Medulla oblongata (tissue), 1 donor: ENCODE results near the gene POLR3K.
"Not testable (repeated sequence)": the region's sequence is repeated elsewhere in the genome, so short reads cannot be mapped to it uniquely, and the experiment has no call there.

Experiments used
- DNase-seq: peaks from one replicate; pipeline ENCODE4 v3.0.0-alpha.2; 2015; ENCODE audit errors: extremely low spot score

Gene POLR3K

DNA sequence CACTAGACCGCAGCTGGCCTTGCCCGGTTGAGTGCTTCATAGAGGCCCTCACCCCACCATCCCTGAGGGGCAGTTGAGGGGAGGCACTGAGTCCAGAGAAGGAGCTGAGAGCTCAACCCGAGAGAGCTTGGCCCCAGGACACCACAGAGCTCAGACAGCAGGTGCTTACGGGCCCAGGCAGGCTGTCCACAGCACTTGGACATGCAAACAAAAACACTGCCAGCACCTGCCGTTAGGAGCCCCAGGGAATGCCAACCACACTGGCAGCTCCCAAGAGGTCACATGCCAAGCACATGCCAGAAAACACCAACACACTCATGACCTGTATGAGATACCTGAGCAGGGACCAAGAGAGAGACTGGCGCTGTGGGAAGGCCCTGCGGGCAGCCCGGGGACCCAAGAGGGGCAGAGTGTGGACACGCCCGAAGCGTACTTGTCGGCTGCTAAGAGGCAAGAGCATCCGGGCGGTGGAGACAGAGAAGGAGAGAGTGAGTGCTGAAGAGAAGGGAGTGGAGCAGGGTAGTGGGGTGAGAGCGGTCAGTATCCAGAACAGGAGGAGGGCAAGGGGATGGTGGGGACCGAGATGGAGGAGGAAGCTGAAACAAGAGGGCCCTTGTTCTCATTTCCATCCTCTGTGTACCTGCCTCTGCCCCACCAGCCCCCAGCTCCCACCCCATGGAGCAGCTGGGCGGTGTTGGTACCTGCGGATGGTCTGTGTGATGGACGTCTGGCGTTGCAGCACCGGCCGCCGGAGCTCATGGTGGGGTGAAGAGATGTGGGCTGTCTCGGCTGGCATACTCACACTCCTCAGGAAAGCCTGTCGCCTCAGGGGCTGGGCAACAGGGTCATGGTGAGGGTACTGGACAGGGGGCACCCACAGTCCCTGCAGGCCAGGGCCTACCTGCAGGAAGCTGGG is 10.8 kb upstream of the POLR3K start:
- DNase-seq: no peak

DNA sequence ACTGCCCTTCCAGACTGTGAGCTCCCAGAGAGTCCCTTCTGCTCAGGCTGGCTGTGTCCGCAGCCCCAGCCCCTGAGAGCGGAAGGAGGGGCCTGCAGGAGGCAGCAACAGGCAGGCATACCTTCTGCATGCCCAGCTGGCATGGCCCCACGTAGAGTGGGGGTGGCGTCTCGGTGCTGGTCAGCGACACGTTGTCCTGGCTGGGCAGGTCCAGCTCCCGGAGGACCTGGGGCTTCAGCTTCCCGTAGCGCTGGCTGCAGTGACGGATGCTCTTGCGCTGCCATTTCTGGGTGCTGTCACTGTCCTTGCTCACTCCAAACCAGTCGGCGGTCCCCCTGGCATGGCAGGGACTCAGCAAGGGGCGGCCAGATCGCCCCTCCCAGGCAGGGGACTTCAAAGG is 10.1 kb upstream of the POLR3K start:
- no peak for DNase-seq

DNA sequence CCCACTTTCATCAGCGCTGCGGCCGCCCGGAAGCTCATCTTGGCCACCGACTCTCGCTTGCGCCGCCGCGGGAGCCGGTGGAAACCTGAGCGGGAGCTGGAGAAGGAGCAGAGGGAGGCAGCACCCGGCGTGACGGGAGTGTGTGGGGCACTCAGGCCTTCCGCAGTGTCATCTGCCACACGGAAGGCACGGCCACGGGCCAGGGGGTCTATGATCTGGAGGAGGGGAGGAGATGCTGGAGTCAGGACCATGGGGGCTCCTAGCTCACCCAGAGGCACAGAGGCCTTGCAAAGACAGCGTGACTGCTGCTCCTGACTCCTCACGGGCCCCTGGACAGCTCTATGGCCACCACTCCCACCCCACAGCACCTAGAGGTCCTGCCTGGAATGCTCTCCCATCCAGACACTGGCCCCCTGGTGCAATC is 9.6 kb upstream of the POLR3K start:
- no peak for DNase-seq

DNA sequence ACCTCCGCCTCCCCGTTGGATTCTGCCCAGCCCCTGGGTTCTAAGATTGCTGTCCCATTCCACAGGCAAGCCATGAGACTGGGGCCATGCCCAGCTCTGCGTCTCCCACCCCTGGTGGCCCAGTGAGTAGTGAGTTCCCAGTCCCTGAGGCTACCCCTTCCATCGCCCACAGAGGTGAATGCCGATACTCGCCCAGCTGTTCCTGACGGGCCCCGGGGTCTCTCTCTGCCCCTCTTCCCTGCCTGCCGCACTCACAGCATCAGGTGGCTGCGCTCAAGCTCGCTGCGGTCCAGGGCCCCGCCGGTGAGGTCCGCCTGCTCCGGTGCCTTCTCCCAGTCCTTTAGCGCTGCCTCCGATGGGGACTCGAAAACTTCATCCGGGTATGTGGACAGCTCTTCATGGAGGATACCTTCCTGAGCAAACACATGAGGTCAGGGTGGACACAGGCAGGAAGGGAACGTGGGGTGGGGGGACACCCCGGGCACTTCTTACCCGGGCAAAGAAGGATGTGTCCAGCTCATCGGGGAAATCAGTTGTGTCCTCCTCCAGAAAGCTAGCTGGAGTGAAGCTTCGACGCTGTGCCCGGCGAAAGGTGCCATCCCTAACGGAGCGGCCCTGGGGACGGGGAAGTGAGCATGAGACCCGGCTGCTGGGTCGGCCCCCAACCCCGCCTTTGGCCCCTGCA is 9.0 kb upstream of the POLR3K start:
- DNase-seq: no peak

DNA sequence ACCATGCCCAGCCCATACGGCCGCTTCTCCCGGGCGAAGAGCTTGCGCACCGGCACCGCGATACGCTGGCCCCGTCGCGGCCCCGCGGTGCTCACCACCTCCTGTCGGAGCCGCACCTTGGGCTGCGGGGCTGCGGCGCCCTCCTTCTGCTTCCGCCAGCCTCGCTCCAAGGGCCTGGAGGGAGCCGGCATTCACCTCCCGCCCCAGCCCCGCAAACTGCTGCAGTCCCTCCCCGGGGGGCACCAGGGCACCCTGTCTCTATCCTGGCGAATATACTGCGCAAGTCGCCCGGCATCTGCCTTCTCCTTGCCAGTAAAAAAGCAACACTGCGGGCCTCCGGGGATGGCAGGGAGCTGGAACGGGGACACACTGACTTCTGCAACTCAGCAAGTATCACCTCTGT is 8.5 kb upstream of the POLR3K start:
- DNase-seq: no peak

DNA sequence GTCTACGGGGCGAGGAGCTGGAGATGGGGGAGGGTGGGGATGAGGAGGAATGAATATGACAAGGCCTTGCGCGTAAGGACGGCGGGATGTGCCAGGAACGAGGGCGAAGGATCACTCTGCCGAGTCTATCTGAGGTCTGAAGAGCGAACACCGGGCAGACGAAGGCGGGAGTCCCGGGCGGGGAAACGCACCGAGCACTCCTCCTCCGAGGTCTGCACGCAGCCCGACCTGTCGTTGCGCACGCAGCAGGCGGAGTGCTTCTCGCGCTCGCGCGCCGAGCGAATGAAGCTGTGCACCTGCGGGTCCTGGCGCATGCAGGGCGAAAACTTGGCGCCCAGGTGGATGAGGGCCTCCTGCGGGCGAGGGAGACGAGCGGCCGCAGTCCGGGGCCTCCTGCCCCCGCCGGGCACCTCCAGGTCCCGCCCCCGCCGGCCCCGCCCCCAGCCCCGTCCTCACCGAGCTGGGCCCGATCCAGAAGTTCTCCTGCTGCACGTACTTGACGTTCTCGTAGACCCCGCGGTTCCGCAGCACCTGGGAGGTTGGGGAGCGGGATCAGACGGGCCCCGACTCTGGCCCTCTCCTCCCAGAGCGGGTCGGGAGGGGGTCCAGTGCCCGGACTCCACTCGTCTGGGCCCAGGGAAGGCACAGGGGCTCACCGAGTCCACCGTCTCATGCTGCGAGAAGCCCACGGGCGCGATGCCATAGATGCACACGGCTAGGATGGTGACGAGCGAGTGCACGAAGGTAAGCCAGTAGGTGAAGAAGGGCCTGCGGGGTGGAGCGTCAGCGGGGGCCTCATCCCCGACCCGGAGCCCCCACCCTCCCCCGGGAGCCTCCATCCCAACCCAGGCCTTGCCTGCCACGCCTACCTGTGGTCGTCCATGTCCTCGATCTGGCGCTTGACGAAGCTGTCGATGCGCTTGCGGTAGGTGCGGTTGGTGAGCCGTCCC is 7.8 kb upstream of the POLR3K start:
- DNase-seq: no peak

DNA sequence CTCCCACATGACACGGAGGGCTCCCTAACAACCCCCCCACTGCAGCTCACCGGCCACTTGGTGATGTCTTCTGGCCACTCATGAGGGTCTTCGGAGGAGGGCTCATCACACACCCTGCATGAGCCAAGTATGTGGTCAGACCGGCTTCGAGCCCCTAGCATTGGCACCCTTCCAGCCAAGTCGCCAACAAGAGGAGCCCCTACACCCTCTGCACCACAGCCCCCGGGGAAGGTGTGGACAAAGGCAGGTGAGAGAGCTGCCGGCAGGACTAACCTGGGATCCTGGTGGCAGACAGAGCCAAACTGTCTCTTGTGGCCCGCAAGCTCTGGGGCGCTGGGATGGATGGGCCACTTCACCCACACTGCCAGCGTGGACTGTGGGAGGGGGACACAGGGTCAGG is 6.8 kb upstream of the POLR3K start:
- no peak for DNase-seq

DNA sequence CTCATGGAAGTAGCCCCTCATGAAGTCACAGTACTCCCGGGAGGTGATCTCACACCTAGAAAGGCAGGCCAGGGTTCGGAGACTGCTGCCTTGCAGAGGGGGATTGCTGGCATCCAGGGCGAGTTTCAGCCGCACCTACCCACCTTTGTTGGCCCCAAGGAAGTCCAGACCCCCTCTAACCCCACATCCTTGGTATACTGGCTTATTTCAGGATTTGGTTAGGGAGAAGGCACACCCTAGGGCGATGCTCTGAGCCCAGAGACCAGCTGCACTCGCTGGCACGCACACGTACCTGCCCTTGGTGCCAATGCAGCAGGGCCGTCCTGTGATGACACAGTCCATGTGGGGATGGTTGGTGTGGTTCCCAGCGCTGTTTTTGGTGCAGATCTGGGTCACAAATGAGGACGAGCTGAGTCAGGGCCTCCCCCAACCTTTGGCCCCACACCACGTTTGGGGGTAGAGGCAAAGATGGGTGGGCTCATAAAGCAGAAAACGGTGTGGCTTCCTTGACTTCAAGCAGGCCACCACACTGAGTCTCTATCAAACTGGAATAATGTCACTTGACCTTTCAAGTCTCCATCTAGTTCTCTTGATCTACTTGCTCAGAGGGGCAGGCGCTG is 6.1 kb upstream of the POLR3K start:
- DNase-seq: no peak

DNA sequence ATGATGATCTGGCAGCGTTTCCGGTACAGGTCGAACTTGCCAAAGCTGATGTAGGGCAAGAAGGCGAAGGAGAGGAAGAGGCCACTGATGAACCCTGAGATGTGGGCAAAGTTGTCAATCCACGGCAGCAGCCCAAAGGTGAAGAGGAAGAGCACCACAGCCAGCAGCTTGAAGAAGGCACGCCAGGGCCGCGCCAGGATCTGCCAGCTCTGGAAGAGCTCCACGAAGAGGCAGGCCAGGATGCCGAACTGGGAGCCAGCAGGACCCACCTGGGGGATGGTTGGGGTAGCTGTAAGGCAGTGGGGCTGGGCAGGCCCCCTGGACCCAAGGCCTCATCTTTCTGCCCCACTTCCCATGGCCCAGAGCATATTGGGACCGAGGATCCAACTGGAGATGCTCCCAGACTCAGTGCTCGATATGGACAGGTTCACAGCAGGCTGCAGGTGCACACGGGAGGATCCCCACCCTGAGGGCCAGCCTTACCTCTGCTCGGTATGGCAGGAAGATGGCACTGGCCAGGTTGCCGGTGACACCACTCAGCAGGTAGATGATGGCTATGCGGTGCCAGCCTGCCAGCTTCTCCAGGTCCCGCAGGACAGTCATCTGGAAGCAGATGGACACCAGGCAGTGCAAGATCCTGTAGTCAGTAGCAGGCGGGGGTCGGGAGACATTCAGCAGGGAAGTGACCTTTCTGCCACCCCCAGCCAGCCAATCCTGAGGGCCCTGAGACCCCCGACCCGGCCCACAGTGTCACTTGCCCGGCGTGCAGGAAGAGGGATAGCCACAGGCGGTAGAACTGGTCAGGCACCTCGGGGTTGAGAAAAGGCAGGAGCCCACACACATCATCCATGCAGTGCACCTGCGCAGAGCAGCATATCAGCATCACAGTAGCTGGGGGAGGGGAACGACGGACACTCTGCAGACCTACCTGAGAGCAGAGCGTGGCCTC is 5.4 kb upstream of the POLR3K start:
- DNase-seq: no peak

DNA sequence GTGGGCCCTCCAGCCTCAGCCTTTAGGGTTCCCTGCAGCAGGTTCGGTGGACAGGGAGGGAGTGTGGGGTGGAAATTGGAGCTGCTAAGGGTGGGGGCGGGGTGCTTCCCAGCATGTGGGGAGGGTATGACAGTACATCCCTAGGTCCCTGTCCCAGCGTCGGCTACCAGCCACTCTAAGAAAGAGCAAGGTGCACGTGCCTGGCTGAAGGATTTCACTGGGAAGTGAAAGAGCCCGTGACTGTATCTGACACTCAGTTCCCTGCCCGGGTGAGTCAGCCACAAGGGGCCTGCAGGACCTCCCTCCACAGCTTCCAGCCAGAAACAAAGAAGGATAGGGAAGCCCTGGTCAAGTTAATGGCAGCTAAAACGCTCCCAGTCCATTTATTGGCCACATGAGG is 4.3 kb upstream of the POLR3K start:
- no peak for DNase-seq

DNA sequence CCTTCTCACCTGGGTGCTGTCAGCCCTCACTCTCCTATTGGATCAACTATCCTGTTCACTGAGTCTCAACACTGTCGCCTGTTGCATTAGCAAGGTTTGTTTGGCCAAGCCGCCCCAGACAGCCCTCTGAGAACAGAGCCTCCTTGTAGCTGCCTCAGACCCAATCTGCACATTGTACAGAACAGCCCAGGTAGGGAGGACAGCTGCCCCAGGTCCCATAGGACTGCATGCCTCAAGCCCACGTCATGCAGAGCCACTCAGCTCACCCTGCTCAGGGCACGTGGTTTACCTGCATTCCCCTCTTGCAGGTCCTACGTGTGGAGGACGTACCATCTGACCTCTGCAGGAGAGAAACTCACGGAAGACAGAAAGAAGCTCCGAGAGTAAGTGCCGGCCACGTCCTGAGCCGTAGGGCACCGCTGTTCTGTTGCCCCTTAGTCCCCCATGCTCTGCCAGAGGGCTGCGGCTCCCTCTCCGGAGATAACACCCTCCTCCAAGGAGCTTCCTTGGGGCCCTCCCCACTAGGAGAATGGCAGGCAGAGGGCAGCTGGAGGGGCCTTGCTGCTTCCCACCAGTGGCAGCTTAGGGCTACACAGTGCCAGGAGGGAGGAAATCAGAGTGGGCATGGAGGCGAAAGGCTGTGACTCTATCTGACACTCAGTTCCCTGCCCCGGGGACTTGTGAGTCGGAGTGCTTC is 3.0 kb upstream of the POLR3K start:
- DNase-seq: no peak

DNA sequence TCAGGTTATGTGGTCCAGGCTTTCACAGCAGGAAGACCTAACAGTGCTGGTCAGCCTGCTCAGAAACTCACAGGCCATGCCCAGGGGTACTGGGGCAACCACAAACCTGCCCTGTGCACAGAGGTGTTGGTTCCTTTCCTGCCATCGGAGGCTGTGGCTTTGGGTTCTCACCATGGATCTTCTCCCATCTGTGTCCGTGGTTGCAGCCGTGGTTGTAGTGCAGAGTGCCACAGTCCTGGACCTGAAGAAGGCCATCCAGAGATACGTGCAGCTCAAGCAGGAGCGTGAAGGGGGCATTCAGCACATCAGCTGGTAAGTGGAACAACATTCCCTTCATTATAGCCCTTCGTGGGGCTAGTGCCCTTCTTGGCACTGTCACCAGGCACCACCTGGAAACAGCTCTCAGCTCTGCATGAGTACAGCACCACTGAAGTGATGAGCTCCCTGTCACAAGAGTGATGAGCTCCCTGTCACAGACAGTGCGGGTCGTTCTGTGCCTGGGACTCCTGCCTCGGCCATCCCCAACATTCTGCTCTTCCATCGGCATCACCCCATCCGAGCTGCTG is 2.2 kb upstream of the POLR3K start:
- DNase-seq: no peak

DNA sequence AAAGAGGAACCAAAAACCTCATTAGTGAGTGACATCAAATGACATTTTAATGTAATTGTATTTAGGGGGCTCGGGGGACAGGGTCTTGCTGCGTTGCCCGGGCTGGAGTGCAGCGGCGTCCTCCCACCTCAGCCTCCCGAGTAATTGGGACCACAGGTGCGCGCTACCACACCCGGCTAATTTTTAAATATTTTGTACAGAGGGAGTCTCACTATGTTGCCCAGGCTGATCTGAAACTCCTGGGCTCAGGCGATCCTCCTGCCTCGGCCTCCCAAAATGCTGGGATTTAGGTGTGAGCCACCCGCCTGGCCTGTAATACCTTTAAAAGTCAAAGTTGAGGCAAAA is 801 bp upstream of the POLR3K start:
- no peak for DNase-seq

DNA sequence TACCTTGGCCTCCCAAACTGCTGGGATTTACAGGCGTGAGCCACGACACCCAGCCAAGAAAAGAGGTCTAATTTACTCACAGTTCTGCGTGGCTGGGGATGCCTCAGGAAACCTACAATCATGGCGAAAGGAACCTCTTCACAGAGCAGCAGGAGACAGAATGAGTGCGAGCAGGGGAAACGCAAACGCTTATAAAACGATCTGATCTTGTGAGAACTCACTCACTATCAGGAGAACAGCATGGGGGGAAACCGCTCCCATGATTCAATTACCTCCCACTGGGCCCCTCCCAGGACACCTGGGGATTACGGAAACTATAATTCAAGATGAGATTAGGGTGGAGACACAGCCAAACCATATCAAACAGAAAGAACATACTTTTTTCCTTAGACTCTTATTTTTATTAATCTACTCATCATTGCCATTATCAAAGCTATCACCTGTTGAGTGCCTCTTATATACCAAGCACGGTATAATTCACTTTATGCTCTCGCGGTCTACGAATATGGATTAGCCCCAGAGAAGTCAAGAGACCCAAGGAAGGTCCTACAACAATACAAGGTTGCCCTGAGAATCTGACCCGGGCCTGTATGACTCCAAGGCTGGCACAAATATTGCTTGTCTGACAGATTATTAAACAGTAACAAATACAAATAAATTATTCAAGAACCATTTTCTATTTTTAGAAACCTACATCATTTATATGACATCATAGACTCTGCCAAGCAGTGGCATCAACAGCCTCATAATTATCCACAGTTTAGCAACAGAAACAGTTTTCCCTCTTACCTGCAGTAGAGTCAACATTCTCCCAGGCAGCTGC is 2.4 kb downstream of the POLR3K start:
- DNase-seq: no peak

DNA sequence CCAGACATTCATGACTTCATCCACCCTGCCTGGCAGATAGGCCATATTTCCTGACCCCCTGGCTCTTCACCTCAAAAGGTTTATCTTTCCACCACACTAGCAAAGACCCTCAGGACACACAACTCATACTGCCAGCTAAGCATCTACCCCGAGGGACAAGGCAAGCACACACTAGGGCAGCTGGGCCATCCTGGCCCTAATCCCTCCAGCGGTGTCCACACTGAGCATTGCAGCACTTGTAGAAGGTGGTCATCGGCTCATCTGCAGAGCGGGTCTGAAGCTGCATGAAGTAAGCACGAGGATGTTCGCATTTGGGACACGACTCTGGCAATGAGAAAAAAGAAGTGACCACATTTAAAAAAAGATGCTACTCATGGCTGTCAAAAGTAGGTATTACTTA is 6.2 kb downstream of the POLR3K start:
- DNase-seq: no peak

DNA sequence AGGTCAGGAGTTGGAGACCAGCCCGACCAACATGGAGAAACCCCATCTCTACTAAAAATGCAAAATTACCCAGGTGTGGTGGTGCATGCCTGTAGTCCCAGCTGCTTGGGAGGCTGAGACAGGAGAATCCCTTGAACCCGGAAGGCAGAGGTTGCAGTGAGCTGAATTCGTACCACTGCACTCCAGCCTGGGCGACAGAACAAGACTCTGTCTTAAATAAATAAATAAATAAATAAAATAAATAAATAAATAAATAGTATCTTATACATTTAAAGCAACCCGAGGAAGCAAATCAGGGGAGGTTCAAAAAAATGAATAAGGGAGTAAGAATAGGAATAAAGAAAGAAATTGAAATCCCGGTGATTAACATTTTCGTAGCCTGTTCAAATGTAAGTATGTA is 6.9 kb downstream of the POLR3K start:
- DNase-seq: not testable (repeated sequence)

DNA sequence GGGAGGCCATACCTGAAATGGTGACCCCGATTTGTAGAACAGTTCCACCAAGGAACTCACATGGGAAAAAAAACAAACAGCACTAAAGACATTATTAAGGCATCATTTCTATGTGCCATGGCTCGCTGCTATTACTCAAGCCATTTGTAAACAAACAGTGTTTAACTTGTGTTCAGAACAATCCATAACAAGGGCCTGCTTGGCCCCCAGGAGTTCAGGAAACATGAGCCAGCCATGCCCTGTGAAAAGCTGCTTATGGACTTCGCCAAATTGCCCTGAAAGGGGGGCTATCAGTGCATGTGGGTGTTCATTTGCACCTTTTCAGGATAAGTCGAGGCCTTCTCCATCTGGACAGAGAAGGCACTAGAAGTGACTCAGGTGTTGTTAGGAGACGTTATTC is 8.0 kb downstream of the POLR3K start:
- DNase-seq: no peak

DNA sequence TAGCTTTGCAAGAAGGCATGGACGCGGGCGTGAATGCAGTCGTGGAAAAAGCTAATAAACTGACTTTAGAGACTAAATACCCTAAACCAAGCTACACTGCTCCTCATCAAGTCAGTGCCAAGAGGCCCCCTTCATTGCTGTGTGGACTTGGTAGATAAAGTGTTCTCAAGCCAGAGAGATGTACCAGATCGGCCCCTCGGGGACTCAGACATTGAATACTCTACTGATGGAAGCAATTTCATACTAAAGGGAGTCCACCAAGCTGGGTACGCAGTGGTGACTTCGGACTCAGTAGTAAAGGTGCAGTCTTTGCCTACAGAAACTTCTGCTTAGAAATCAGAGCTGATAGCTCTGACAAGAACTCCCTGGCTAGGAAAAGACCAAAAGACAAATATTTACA is 8.8 kb downstream of the POLR3K start:
- no peak for DNase-seq

DNA sequence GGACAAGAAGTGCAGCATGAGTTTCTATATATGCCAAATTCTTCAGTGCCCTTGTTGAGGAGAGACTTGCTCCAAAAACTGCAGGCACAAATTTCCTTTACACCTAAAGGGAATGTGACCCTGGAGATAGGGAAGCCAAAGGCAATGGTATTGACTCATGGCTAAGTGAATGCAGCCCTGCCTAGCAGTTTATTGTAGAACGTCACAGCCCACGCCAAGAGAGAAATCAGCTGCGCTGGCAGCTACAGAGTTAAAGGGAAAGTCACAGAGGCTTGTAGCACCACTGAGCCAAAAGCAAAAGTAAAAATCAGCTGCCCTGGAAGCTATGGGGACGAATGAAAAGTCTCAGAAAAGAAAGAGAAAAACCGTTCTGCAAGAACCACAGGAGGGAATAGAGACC is 10.1 kb downstream of the POLR3K start:
- DNase-seq: no peak
